H1 (cell line): ENCODE data around the gene KRT8.

ENCODE experiments used
- ATF2 ChIP-seq: IDR thresholded peaks from 2 replicates; pipeline ENCODE4 v1.6.1; 2012; ENCODE audit warnings: low read length, inconsistent platforms
- CTCF ChIP-seq, 3 experiments: IDR thresholded peaks; 1 replicate in 2 of 3; 2 replicates in 1 of 3; pipeline versions ENCODE4 v1.5.1 to v1.6.1; 2011; ENCODE audit warnings: low read length in 3 of 3, mild to moderate bottlenecking in 3 of 3, inconsistent platforms in 2 of 3, low read depth in 1 of 3, moderate library complexity in 1 of 3; ENCODE audit not compliant: insufficient read depth in 1 of 3; ENCODE audit errors: control extremely low read depth in 1 of 3
- EZH2 ChIP-seq: fragments of 200-600 bp; sonication (generic); IDR thresholded peaks from 2 replicates; pipeline ENCODE4 v1.7.1; 2012; ENCODE audit warnings: low read depth, mild to moderate bottlenecking, moderate library complexity, low read length, inconsistent platforms; ENCODE audit not compliant: severe bottlenecking
- HDAC2 ChIP-seq, 2 experiments: fragments of 300-600 bp in 1 of 2; sonication (generic) in 1 of 2; IDR thresholded peaks; 2 replicates each; pipeline ENCODE4 v1.6.1; 2011 to 2012; ENCODE audit warnings: low read depth in 2 of 2, low read length in 2 of 2, mild to moderate bottlenecking in 2 of 2, moderate library complexity in 2 of 2, borderline replicate concordance in 1 of 2, inconsistent platforms in 1 of 2
- JUND ChIP-seq: IDR thresholded peaks from 2 replicates; pipeline ENCODE4 v1.6.1; 2011; ENCODE audit warnings: mild to moderate bottlenecking, improper control_type of control experiment, low read length
- KDM1A ChIP-seq: fragments of 200-600, 300-600 bp; sonication (generic); IDR thresholded peaks from 2 replicates; pipeline ENCODE4 v1.7.1; 2016; ENCODE audit warnings: mild to moderate bottlenecking, low read length, borderline replicate concordance
- MAFK ChIP-seq: IDR thresholded peaks from 2 replicates; pipeline ENCODE4 v1.6.1; 2012; ENCODE audit warnings: low read depth, mild to moderate bottlenecking, improper control_type of control experiment, low read length
- POLR2A ChIP-seq, 2 experiments: IDR thresholded peaks; 1 replicate in 1 of 2; 2 replicates in 1 of 2; pipeline ENCODE4 v1.6.1; 2011; ENCODE audit warnings: low read depth in 2 of 2, low read length in 2 of 2, mild to moderate bottlenecking in 2 of 2; ENCODE audit errors: control extremely low read depth in 1 of 2
- SP2 ChIP-seq: IDR thresholded peaks from 2 replicates; pipeline ENCODE4 v1.6.1; 2012; ENCODE audit warnings: mild to moderate bottlenecking, low read length, inconsistent platforms
- SRF ChIP-seq: IDR thresholded peaks from 2 replicates; pipeline ENCODE4 v1.6.1; 2011; ENCODE audit warnings: mild to moderate bottlenecking, low read depth, low read length, moderate library complexity

GRCh38 chr12:52951640-52952039 is 46.8 kb upstream of the KRT8 start:
- TF ChIP-seq EZH2 (no peak), KDM1A (no peak), POLR2A (IDR thresholded peaks at IDR 0.05; ENCODE audit: control extremely low read depth in 1 of 2, low read depth in 2 of 2, low read length in 2 of 2) (no peak), SRF (no peak), SP2 (no peak), JUND (no peak), MAFK (no peak), ATF2 (no peak), HDAC2 (IDR thresholded peaks at IDR 0.05; ENCODE audit: borderline replicate concordance in 1 of 2, low read depth in 2 of 2, low read length in 2 of 2) (no peak), CTCF (IDR thresholded peaks at IDR 0.05; ENCODE audit: control extremely low read depth in 1 of 3, insufficient read depth in 1 of 3, low read depth in 1 of 3, low read length in 3 of 3) (no peak)
